ENCODE data around the gene SUB1.

DNA sequence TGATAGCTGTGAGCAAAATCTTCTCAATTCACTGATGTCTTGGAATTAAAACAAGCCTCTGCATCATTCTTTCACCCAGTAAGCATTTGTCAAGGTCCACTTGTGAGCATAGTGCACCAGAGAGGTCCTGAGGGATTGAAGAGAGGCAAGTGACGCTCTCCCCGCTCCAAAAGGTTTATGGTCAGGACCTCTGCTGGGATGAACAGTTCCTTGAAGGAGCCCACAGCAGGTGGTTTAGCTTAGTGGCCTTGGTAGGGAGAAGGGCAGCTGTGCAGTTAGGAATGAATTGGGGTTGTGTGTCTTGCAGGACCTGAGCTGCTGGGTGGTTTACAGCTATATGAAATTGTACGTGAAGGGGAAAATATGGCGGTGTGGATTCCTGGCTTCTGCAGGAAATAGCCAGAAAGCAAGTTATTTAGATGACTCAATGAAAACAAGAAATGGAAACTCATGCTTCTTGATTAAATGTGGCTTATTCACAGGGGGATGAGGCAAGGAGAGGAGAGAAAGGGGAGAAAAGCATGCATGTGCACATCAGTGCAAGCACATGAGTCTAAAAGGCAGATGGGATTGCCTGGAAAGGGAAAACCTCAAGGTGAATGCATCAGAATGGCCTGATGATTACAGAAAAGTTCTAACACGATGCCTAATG, 42.0 kb downstream of the SUB1 start:
- TF ChIP-seq, protein P1, sequence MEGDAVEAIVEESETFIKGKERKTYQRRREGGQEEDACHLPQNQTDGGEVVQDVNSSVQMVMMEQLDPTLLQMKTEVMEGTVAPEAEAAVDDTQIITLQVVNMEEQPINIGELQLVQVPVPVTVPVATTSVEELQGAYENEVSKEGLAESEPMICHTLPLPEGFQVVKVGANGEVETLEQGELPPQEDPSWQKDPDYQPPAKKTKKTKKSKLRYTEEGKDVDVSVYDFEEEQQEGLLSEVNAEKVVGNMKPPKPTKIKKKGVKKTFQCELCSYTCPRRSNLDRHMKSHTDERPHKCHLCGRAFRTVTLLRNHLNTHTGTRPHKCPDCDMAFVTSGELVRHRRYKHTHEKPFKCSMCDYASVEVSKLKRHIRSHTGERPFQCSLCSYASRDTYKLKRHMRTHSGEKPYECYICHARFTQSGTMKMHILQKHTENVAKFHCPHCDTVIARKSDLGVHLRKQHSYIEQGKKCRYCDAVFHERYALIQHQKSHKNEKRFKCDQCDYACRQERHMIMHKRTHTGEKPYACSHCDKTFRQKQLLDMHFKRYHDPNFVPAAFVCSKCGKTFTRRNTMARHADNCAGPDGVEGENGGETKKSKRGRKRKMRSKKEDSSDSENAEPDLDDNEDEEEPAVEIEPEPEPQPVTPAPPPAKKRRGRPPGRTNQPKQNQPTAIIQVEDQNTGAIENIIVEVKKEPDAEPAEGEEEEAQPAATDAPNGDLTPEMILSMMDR (IDR thresholded peaks at IDR 0.05; ENCODE audit: insufficient read depth, low read depth, low read length), result no peak
- TF ChIP-seq EZH2 (IDR thresholded peaks at IDR 0.05; ENCODE audit: insufficient read depth, low read length), result no peak
